HCT116 (cell line): ENCODE results near the gene NIFK.

ENCODE experiments used
- CEBPB ChIP-seq: IDR thresholded peaks from 2 replicates; pipeline ENCODE4 v1.6.1; 2012; ENCODE audit warnings: low read depth
- EZH2 ChIP-seq: fragments of 200-600 bp; sonication (generic); IDR thresholded peaks from 2 replicates; pipeline ENCODE4 v1.6.1; 2017; ENCODE audit warnings: antibody characterized with exemption, mixed run types
- POLR2A ChIP-seq: IDR thresholded peaks from 2 replicates; pipeline ENCODE4 v1.7.0; 2011; ENCODE audit warnings: borderline replicate concordance; ENCODE audit not compliant: insufficient read depth, insufficient read length; ENCODE audit errors: extremely low read depth
- POLR2AphosphoS5 ChIP-seq: IDR thresholded peaks from 2 replicates; pipeline ENCODE4 v1.6.1; 2011; ENCODE audit warnings: mild to moderate bottlenecking, low read depth, low read length, moderate library complexity
- RAD21 ChIP-seq: IDR thresholded peaks from 2 replicates; pipeline ENCODE4 v1.6.1; 2012; ENCODE audit warnings: low read depth, mild to moderate bottlenecking
- SIN3A ChIP-seq: IDR thresholded peaks from 2 replicates; pipeline ENCODE4 v1.6.1; 2012; ENCODE audit warnings: low read depth
- ZNF274 ChIP-seq: fragments of 200-500 bp; sonication (Bioruptor generic); IDR thresholded peaks from 2 replicates; pipeline ENCODE4 v1.6.1; 2014; ENCODE audit warnings: mild to moderate bottlenecking, low read depth, low read length, inconsistent platforms
- TF ChIP-seq, protein P1 (sequence below), 3 experiments: fragments of 200-600 bp in 1 of 3; sonication (generic) in 1 of 3; IDR thresholded peaks in 2 of 3; conservative IDR thresholded peaks in 1 of 3; 2 replicates each; pipeline ENCODE4 v1.5.1; 2012 to 2017; ENCODE audit warnings: low read depth in 2 of 3, low read length in 2 of 3, antibody characterized with exemption in 1 of 3, borderline replicate concordance in 1 of 3, control low read depth in 1 of 3, mild to moderate bottlenecking in 1 of 3, mixed read lengths in 1 of 3, mixed run types in 1 of 3, moderate library complexity in 1 of 3; ENCODE audit not compliant: insufficient read depth in 1 of 3

DNA sequence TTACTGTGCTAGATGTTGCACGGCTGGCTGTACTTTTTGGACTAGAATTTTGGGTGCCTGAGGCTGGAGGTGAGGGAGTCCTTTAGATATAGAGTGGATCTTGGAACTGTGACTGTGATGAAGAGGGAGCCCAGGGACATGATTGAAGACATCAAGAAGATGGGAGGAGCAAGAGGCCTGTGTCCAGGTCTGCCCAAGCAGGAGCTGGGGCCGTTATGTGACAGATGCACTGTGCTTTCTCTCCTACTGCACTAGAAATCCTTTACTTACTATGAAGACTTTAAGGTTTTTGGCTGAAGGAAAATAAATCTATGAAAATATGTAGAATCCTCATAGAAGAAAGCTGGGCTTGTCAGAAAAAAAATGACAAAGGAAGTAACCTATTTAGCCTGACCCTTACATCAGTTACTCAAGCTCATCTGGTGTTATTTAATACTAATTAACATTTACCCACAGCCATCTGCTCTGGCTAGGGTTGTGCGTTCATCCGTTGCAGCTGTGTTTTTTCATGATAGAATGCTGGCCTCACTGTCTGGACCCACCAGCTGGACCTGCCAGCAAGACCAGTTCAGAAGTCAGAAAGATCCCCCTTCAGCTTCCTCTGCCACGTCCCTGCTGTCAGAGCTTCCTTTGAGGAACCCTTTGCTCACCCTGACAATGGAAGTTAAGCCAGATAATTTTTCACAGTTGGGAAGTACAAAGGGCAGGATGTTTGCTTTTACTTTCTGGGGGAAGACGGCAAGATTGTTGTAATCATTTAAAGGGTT is 35.5 kb upstream of the NIFK start:
- TF ChIP-seq RAD21: no peak
- TF ChIP-seq, protein P1, sequence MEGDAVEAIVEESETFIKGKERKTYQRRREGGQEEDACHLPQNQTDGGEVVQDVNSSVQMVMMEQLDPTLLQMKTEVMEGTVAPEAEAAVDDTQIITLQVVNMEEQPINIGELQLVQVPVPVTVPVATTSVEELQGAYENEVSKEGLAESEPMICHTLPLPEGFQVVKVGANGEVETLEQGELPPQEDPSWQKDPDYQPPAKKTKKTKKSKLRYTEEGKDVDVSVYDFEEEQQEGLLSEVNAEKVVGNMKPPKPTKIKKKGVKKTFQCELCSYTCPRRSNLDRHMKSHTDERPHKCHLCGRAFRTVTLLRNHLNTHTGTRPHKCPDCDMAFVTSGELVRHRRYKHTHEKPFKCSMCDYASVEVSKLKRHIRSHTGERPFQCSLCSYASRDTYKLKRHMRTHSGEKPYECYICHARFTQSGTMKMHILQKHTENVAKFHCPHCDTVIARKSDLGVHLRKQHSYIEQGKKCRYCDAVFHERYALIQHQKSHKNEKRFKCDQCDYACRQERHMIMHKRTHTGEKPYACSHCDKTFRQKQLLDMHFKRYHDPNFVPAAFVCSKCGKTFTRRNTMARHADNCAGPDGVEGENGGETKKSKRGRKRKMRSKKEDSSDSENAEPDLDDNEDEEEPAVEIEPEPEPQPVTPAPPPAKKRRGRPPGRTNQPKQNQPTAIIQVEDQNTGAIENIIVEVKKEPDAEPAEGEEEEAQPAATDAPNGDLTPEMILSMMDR (IDR thresholded peaks at IDR 0.05 in 2 of 3, conservative IDR thresholded peaks at IDR 0.05 in 1 of 3; ENCODE audit: borderline replicate concordance in 1 of 3, insufficient read depth in 1 of 3, low read depth in 2 of 3, low read length in 2 of 3): no peak
- no peak for TF ChIP-seq EZH2
- TF ChIP-seq POLR2A: no peak
- no peak for TF ChIP-seq CEBPB
- TF ChIP-seq ZNF274: no peak
- TF ChIP-seq POLR2AphosphoS5: no peak
- TF ChIP-seq SIN3A: no peak
